T follicular helper cell (primary cell): ENCODE data around the gene ANKLE2.

ENCODE experiments used
- DNase-seq: peaks from one replicate; pipeline ENCODE4 v3.0.0-alpha.2; 2020; ENCODE audit warnings: low read depth

Gene ANKLE2

DNA sequence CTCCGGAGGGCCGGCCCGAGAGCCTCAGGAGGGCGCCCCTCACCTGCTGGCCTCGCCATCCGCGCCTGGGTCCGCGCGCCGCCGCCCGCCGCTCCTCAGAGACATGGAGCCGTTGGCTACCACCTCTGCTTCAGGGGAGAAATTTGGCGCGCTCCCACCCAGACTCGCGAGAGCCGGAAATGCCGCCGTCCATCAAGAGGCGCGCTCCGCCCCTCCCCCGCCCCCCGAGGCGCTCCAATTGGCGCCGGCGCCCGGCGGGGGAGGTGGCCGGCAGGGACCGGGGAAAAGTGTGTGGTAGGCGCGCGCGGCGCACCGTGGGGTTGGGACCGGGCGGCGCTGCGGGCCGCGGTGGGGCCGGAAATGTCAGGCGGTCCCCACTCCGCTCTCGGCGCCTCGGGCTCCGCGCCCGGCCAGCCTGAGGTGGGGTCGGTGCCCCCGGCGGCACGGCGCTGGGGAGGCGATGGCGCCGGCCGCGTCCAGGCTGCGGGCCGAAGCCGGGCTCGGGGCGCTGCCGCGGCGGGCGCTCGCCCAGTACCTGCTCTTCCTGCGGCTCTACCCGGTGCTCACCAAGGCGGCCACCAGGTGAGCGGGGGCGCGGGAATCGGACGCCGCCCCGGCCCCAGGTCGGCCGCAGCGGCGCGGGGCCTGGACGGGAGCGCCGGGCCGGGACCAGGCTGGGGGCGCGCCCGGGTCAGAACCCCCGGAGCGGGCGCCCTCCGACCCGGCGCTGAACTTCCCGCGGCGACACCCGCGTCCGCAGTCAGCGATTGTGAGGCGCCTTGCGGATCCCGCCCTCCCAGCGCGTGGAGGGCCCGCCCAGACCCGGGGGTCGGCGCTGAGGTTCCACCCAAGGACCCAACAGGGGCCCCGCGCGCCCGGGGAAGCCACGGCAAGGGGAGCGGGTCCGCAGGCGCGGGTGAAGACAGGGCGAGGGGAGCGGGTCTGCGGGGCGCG lies 74.1 kb downstream of the ANKLE2 start, which contains the start of the genes POLE and PXMP2:
Gene POLE (minus strand): TSS at position 132 of the 954 bp plus-strand sequence. CDS start 27 bp downstream, at position 105.
Gene PXMP2 (plus strand): TSS at position 377 of the 954 bp plus-strand sequence. CDS start 84 bp downstream, at position 461.
- DNase-seq, result peak; percentile 89

DNA sequence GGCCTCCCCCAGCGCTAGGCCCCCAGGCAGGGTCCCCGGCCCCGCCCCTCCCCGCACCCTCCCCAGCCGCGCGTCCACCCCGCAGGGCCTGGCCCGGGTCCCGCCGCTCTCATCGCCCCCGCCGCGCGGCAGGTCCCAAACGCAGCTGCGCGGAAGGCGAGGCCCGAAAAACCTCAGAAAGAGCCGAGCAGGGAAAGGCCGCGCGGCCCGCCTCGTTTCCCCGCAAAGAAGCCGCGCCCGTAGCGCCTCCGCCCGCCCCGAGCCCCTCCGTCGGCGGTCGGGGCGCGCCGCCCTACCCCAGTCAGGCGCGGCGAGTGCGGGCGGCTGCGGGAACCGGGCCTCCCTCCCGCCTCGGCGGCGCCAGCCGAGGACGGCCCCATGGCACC lies 74.8 kb downstream of the ANKLE2 start:
- no peak for DNase-seq

DNA sequence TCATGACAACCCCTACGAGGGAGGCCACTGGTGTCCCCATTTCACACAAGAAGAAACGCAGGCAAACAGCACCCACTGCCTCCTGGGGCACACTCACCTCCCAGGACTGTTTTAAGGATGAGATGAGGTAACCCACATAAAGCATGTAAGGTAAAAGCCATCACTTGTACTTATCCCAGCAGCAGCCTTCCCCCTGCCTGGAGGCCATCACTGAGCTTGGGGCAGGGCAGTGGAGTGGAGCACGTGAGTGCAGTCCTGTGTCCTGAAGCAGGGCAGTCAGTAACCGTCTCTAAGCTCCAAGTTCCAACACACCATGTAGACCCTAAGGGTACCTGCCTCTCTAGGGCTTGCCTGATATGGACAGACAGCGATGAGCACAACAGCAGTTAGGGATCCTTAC lies 76.2 kb downstream of the ANKLE2 start:
- no peak for DNase-seq

DNA sequence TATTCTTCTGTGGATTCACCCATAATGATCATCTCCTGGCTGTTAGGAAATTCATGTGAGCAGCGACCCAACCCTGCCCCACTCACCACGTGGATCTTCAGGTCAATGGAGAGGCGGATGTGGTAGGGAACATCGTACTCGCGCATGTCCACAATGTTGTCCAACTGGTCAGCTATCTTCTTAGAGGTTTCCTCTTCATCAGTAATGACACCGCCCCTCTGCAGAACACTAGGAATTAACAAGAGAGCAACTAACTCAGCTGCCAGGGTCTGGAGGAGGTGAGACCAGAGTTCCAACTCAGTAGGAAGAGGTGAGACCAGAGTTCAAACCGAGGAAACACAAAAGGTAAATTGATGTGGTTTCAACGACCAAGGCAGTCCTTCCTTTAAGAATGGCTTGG lies 84.1 kb downstream of the ANKLE2 start:
- DNase-seq, result no peak

DNA sequence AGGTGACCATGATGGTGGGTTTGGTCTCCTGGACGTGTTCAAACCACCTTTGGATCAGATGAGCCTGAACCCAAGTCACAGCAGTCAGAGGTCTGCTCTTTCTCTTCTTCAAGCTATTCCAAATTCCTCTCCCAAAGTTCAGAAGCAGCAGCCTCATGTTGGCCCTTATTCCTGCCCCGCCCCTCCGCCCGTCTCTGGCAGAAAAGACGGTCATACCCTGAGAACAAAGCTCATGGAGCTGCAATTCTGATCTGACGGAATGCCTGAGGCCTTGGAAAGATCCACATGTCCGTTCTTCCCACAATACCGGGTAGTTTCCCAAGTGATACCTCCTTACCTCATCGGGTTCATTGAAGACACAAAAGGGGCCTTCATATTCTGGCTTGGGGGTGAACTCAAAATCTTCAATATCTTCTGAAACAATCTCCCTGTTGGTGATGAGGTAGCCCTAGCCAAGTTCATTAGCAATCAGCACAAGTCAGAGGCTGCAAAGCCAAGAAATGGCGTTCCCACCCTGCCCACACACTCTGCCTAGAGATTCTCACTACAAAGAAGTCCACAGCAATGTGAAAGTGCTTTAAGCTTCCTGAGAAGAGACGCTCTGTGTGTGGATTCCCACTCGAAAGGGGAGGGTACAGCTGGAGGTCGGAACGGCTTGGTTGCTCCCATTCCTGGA lies 85.7 kb downstream of the ANKLE2 start:
- no peak for DNase-seq
